GM19324 (cell line): ENCODE data around the gene ADAP1.

Experiments
- ATAC-seq: cut with Tn5 transposase; IDR thresholded peaks from one replicate; pipeline ENCODE4 v1.9.1; 2021; ENCODE audit warnings: mild to moderate bottlenecking, moderate library complexity; ENCODE audit not compliant: unreplicated experiment, low FRiP score

The ADAP1 gene

GRCh38 chr7:988963-989529 lies 34.6 kb upstream of the ADAP1 start:
- no peak for ATAC-seq

- no peak for ATAC-seq
Measured at GRCh38 chr7:988426-988911, 34.0 kb upstream of the ADAP1 start.

DNA sequence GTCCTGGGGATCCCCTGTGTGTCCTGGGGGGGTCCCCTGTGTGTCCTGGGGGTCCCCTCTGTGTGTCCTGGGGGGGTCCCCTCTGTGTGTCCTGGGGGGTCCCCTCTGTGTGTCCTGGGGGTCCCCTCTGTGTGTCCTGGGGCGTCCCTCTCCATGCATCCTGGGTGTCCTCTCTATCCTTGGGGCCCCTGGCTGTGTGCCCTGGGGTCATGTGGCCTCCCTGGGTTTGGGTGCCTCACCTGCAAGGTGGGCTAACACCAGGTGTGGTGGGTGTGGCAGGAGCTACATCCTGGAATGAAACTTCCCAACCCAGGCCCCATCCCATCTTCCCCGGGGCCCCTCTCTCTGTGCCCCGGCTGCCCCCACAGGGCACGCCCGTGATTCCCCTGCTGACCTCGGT lies 33.4 kb upstream of the ADAP1 start:
- ATAC-seq = no peak

- no peak for ATAC-seq
Measured at GRCh38 chr7:986766-987751, 32.6 kb upstream of the ADAP1 start.

DNA sequence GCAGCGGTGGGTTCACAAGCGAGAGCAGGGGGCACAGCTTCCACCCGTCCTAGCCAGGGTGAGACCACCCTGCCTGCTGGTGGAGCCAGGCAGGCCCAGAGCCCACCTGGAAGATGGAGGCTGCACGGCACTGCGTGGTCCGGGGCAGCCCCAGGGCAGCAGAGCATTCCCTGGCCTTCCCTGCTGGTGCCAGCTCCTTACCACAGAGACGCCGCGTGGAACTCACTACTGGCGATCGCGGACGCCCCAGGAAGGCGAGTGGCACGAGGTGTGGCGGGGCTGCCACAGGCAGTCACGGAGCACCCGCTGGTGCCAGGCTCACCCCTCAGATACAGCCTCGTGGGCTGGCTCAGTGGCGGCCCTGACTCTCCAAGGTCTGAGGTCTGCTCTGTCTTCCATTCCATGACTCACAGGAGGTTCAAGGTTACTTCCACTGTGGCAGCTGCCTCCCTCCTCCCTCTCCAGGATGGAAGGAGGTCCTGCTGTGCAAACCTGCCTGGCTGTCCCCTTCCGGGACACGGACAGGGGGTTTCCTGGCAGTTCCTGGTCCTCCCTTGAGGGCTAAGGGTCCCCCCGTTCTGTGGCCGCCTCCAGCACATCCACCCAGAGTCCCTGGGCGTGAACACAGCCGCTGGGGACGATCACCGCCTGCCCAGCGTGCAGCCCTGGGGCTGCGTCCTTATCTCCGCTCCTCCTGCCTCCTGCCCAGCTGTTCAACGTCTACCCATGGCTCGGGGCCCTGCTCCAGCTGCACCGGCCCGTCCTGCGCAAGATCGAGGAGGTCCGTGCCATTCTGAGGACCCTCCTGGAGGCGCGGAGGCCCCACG lies 31.6 kb upstream of the ADAP1 start:
- no peak for ATAC-seq

DNA sequence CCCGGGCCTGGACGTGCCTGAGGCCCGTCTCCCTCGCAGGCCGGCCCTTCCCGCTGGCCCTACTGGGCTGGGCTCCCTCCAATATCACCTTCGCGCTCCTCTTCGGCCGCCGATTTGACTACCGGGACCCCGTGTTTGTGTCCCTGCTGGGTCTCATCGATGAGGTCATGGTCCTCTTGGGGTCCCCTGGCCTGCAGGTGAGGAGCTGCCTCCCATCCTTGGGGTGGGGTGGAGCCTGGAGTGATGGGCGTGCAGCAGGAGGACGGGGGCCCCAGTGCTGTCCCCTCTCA lies 30.6 kb upstream of the ADAP1 start:
- no peak for ATAC-seq

- no peak for ATAC-seq
Measured at GRCh38 chr7:984361-985126, 30.1 kb upstream of the ADAP1 start.

DNA sequence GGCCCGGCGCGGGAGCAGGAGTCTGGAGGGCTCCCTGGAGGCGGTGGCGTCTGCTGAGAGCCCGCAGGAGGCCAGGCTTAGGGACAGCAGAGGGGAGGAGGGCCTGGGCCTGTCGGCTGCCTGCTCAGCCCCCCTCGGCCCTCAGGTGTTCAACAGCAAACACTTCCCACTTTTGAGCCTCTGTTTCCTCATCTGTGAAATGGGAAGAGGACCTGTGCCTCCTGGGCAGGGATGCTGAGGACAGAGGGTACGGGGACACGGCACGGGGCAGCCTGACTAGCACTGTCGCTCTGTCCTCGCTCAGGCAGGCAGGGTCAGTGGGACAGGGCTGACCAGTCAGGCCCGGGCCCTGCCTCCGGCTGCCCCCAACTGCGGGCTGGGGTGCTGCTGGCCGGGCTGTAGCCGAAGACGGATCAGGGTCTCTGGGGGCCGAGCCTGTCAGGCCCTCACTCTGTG lies 29.2 kb upstream of the ADAP1 start:
- ATAC-seq = no peak

- ATAC-seq = no peak
Measured at GRCh38 chr7:983004-983615, 28.6 kb upstream of the ADAP1 start, which contains the start of gene CYP2W1. TSS of gene CYP2W1 (plus strand) at chr7:983181. CDS start at chr7:983212, 31 bp downstream.

DNA sequence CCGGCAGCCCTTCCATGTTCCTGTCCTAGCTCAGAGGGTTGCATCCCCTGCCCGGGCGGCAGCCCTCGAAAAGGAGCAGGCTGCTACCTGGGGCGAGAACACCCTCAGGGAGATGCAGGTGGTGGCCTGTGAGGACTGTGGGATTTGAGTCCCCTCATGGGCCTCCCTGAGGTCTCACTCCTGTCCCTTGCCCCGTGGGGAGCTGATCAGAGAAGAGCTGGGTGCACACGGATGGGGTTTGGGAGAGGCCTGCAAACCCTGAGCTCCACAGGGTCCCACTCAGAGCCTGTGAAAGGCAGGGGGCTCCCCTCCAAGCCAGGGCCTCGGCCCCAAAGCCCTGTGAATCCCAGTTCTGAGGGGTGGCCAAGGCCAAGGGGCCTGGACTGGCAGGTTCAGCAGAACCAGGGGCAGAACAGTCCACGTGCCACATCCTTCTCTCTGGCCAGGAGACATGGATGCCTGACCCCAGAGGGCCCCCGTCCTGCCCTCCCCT lies 28.1 kb upstream of the ADAP1 start:
- ATAC-seq = no peak

DNA sequence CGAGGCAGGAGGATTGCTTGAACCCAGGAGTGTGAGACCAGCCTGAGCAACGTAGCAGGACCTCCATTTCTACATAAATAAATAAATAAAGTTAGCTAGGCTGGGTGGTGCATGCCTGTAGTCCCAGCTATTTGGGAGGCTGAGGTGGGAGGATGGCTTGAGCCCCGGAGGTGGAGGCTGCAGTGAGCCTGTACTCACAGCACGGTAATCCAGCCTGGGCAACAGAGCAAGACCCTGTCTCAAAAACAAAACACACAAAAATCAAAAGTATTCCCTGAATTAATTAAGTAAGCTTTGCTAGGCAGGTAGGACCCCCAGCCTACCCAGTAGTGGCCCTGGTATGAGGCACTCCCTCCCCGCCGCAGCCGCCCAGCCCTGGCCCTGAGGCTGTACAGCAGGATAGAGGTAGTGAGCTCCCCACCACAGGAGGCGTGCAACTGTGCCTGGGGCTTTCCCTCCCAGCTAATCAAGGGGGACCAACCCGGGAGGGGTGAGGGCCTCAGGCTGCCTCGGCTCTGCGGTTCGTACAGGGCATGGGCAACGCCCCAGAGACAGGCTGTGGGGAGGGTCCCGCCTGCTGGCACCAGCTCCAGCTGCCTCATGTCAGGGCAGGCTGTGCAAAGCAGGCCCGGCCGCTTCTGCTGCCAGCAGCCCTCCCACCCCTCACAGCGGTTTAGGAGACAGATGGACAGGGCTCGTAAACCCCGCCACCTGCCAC lies 27.5 kb upstream of the ADAP1 start:
- no peak for ATAC-seq

- ATAC-seq = no peak
Measured at GRCh38 chr7:979886-980571, 25.5 kb upstream of the ADAP1 start.

DNA sequence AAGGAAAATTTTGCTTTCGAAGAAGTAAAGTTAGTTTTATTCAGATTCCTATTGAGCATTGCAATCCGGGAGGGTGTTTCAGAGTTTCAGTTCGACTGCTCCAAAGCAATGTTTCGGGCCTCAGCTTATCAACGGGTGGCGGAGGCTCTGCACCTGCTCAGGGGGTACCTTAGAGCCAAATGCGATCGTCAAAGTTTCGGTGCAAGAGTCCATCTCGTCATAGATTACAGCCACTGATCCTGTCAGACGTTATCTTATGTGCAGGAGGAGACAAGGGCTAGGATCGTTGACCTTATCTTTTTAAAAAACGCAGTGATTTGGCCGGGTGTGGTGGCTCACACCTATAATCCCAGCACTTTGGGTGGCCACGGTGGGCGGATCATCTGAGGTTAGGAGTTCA lies 24.7 kb upstream of the ADAP1 start:
- no peak for ATAC-seq

GRCh38 chr7:978416-979091 lies 24.1 kb upstream of the ADAP1 start:
- no peak for ATAC-seq

DNA sequence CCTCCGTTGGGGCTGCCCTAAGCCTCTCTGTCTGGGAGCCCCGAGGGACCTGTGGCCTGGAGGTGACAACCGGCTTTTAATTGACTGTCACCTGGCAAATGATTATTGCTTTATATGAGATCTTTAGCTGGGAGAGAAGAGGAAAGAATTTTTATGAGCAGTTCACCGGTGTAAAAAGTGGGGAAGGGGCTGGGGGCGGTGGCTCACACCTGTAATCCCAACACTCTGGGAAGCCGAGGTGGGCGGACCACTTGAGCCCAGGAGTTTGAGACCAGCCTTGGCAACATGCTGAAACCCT lies 23.5 kb upstream of the ADAP1 start:
- no peak for ATAC-seq

DNA sequence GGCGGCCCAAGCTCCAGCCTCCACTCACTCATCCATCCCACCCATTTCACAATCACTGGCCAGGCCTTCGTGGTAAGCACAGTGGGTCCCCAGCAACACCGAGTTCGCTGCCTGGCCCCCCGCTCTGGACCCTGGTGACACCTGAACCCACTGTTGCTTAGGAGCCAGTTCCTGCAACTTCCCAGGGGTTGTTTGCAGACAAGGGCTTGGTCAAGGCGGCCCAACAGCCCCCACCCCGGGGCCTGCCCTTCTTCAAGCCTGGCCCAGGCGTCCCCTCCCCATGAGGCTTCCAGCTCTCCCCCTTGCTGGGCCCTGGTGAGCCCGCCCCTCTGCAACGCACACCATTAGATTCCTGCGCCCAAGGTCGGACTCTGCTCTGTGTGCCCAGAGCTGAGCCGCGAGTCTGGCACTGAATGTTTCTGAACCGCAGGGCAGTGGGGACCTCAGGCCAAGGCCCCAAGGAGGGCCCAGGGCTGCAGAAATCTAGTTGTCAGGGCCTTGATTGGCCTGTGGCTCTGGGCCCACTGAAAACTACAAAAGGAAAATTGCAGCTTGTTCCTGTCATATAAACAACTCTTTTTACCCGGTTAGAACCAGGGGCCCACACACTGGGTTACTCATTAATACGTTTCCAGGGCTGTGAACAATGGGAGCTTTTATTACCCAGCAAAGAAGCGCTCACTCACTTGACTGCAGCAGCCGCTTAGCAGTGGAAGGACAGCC lies 23.0 kb upstream of the ADAP1 start:
- ATAC-seq = no peak

GRCh38 chr7:976901-977325 lies 22.4 kb upstream of the ADAP1 start:
- no peak for ATAC-seq
